Mesenchymal stem cell (in vitro differentiated cells and primary cell): ENCODE measurements around the gene PTPRQ.

Experiments
- DNase-seq: peaks from one replicate; pipeline ENCODE4 v3.0.0-alpha.2; 2013
- H2AFZ ChIP-seq: one replicate; pipeline ENCODE4 v1.6.1; 2013; ENCODE audit warnings: low read depth, mild to moderate bottlenecking, control low read depth, inconsistent platforms, low read length, moderate library complexity
- H2AK5ac ChIP-seq: 2 replicates; pipeline ENCODE4 v1.6.1; 2013; ENCODE audit warnings: low read length, moderate library complexity, mild to moderate bottlenecking, inconsistent platforms; ENCODE audit not compliant: severe bottlenecking
- H2BK120ac ChIP-seq: one replicate; pipeline ENCODE4 v1.6.1; 2013; ENCODE audit warnings: low read depth, mild to moderate bottlenecking, inconsistent platforms, low read length, moderate library complexity
- H2BK12ac ChIP-seq, 2 experiments: one replicate each; pipeline ENCODE4 v1.6.1; 2013; ENCODE audit warnings: inconsistent platforms in 2 of 2, low read length in 2 of 2, mild to moderate bottlenecking in 2 of 2, moderate library complexity in 2 of 2, control low read depth in 1 of 2
- H2BK15ac ChIP-seq: one replicate; pipeline ENCODE4 v1.6.1; 2013; ENCODE audit warnings: mild to moderate bottlenecking, low read depth, inconsistent platforms; ENCODE audit not compliant: poor library complexity, severe bottlenecking
- H2BK5ac ChIP-seq: 2 replicates; pipeline ENCODE4 v1.6.1; 2013; ENCODE audit warnings: low read depth, mild to moderate bottlenecking, low read length, control low read depth, inconsistent platforms; ENCODE audit not compliant: poor library complexity, severe bottlenecking
- H3K14ac ChIP-seq, 2 experiments: one replicate each; pipeline ENCODE4 v1.6.1; 2013; ENCODE audit warnings: inconsistent platforms in 2 of 2, low read length in 2 of 2, control low read depth in 1 of 2, mild to moderate bottlenecking in 1 of 2, moderate library complexity in 1 of 2
- H3K18ac ChIP-seq, 2 experiments: one replicate each; pipeline ENCODE4 v1.6.1; 2013; ENCODE audit warnings: inconsistent platforms in 2 of 2, low read length in 2 of 2, control low read depth in 1 of 2, low read depth in 1 of 2, mild to moderate bottlenecking in 1 of 2
- H3K23ac ChIP-seq, 2 experiments: one replicate each; pipeline ENCODE4 v1.6.1; 2013; ENCODE audit warnings: inconsistent platforms in 2 of 2, low read length in 2 of 2, mild to moderate bottlenecking in 2 of 2, moderate library complexity in 2 of 2, control low read depth in 1 of 2
- H3K27ac ChIP-seq: 2 replicates; pipeline ENCODE4 v1.5.1; 2013; ENCODE audit warnings: mild to moderate bottlenecking, moderate library complexity, low read length, control low read depth, inconsistent platforms; ENCODE audit not compliant: poor library complexity, severe bottlenecking
- H3K27me3 ChIP-seq, 2 experiments: 2 replicates each; pipeline versions ENCODE4 v1.6.1 to v1.7.0; 2013; ENCODE audit warnings: low read length in 2 of 2, mild to moderate bottlenecking in 2 of 2, moderate library complexity in 2 of 2, control low read depth in 1 of 2, inconsistent platforms in 1 of 2; ENCODE audit not compliant: control insufficient read depth in 1 of 2, insufficient read depth in 1 of 2
- H3K36me3 ChIP-seq, 2 experiments: 2 replicates each; pipeline versions ENCODE4 v1.6.1 to v1.7.0; 2013; ENCODE audit warnings: low read length in 2 of 2, control low read depth in 1 of 2, inconsistent platforms in 1 of 2, low read depth in 1 of 2, mild to moderate bottlenecking in 1 of 2; ENCODE audit not compliant: insufficient read depth in 2 of 2, control insufficient read depth in 1 of 2
- H3K4ac ChIP-seq, 2 experiments: one replicate each; pipeline ENCODE4 v1.6.1; 2013; ENCODE audit warnings: inconsistent platforms in 2 of 2, low read length in 2 of 2, mild to moderate bottlenecking in 2 of 2, moderate library complexity in 2 of 2, control low read depth in 1 of 2, low read depth in 1 of 2
- H3K4me1 ChIP-seq: 2 replicates; pipeline ENCODE4 v1.6.1; 2013; ENCODE audit warnings: low read depth, low read length, control low read depth; ENCODE audit not compliant: control insufficient read depth, insufficient read depth
- H3K4me2 ChIP-seq: 2 replicates; pipeline ENCODE4 v1.6.1; 2013; ENCODE audit warnings: low read length, mild to moderate bottlenecking, inconsistent platforms; ENCODE audit not compliant: poor library complexity, severe bottlenecking
- H3K4me3 ChIP-seq, 2 experiments: 2 replicates each; pipeline versions ENCODE4 v1.5.1 to v1.7.0; 2013; ENCODE audit warnings: low read length in 2 of 2, mild to moderate bottlenecking in 2 of 2, control low read depth in 1 of 2, low read depth in 1 of 2; ENCODE audit not compliant: insufficient read depth in 1 of 2
- H3K79me1 ChIP-seq: replicated peaks from 2 replicates; pipeline ENCODE4 v1.6.1; 2013; ENCODE audit warnings: mild to moderate bottlenecking, control low read depth, low read length, inconsistent platforms; ENCODE audit not compliant: poor library complexity, severe bottlenecking
- H3K9ac ChIP-seq: 2 replicates; pipeline ENCODE4 v1.7.0; 2013; ENCODE audit warnings: mild to moderate bottlenecking, low read length, moderate library complexity
- H3K9me3 ChIP-seq: 2 replicates; pipeline ENCODE4 v1.7.0; 2013; ENCODE audit warnings: mild to moderate bottlenecking, low read length; ENCODE audit not compliant: control insufficient read depth
- H4K8ac ChIP-seq: one replicate; pipeline ENCODE4 v1.6.1; 2013; ENCODE audit warnings: inconsistent platforms, mild to moderate bottlenecking, low read length, moderate library complexity
- H4K91ac ChIP-seq: one replicate; pipeline ENCODE4 v1.6.1; 2013; ENCODE audit warnings: mild to moderate bottlenecking, low read length, inconsistent platforms
- WGBS: methylation state at CpG from one replicate; pipeline ENCODE4 v1.1.7; 2013; ENCODE audit warnings: mixed read lengths; 5-methylcytosine and 5-hydroxymethylcytosine counted together

Gene PTPRQ

GRCh38 chr12:80469681-80470080 lies 25.6 kb downstream of the PTPRQ start:
- Histone ChIP-seq H3K79me1 (no peaks in the 10 kb centered on the region), H3K27ac (no peak overlapping the region), H3K4me1 (no peaks in the 10 kb centered on the region), H3K36me3 (no peaks in the 10 kb centered on the region), H3K4me3 (no peak overlapping the region), H4K91ac (no peak overlapping the region), H2BK15ac (no peak overlapping the region), H2AK5ac (no peak overlapping the region), H3K4ac (no peak overlapping the region), H3K14ac (no peak overlapping the region), H4K8ac (no peak overlapping the region), H3K4me2 (no peak overlapping the region), H2BK12ac (no peak overlapping the region), H3K23ac (no peak overlapping the region), H2BK5ac (no peak overlapping the region), H3K9ac (no peak overlapping the region), H3K9me3 (no peaks in the 10 kb centered on the region), H2AFZ (no peak overlapping the region), H3K18ac (no peak overlapping the region), H3K27me3 (no peaks in the 10 kb centered on the region), H2BK120ac (no peak overlapping the region)
- 100% methylated on average over 1 of the region's 1 CpG for WGBS
- DNase-seq: no peak

- H2BK15ac ChIP-seq: no peak overlapping the region
- H3K4me3 ChIP-seq: no peak overlapping the region
- H4K91ac ChIP-seq: no peak overlapping the region
- no peak overlapping the region for H3K14ac ChIP-seq
- no peaks in the 10 kb centered on the region for H3K36me3 ChIP-seq
- no peaks in the 10 kb centered on the region for H3K27me3 ChIP-seq
- no peak overlapping the region for H2BK120ac ChIP-seq
- no peak overlapping the region for H3K4ac ChIP-seq
- no peak overlapping the region for H2AK5ac ChIP-seq
- H3K79me1 ChIP-seq: no peaks in the 10 kb centered on the region
- H3K18ac ChIP-seq: no peak overlapping the region
- DNase-seq: no peak
- H3K23ac ChIP-seq: no peak overlapping the region
- no peaks in the 10 kb centered on the region for H3K4me1 ChIP-seq
- no peak overlapping the region for H3K27ac ChIP-seq
- no peak overlapping the region for H2AFZ ChIP-seq
- H3K9me3 ChIP-seq: no peaks in the 10 kb centered on the region
- H2BK5ac ChIP-seq: no peak overlapping the region
- H4K8ac ChIP-seq: no peak overlapping the region
- 84% methylated on average over 1 of the region's 1 CpG for WGBS
- no peak overlapping the region for H3K4me2 ChIP-seq
- no peak overlapping the region for H2BK12ac ChIP-seq
- no peak overlapping the region for H3K9ac ChIP-seq
Observed at GRCh38 chr12:80470403-80470802, 26.4 kb downstream of the PTPRQ start.

GRCh38 chr12:80472236-80472635 lies 28.2 kb downstream of the PTPRQ start:
- H4K91ac ChIP-seq: no peak overlapping the region
- no peaks in the 10 kb centered on the region for H3K27me3 ChIP-seq
- no peak overlapping the region for H3K4me3 ChIP-seq
- H3K9ac ChIP-seq: no peak overlapping the region
- no peak overlapping the region for H3K4me2 ChIP-seq
- H3K4me1 ChIP-seq: no peaks in the 10 kb centered on the region
- no peak overlapping the region for H2AFZ ChIP-seq
- H2BK120ac ChIP-seq: no peak overlapping the region
- no peak for DNase-seq
- H3K23ac ChIP-seq: no peak overlapping the region
- no peak overlapping the region for H2BK12ac ChIP-seq
- H2AK5ac ChIP-seq: no peak overlapping the region
- H3K27ac ChIP-seq: no peak overlapping the region
- no peak overlapping the region for H3K18ac ChIP-seq
- no peak overlapping the region for H2BK15ac ChIP-seq
- H3K9me3 ChIP-seq: no peaks in the 10 kb centered on the region
- no peak overlapping the region for H3K14ac ChIP-seq
- no peak overlapping the region for H3K4ac ChIP-seq
- H3K79me1 ChIP-seq: no peaks in the 10 kb centered on the region
- no peaks in the 10 kb centered on the region for H3K36me3 ChIP-seq
- no peak overlapping the region for H2BK5ac ChIP-seq
- no peak overlapping the region for H4K8ac ChIP-seq

- no peak overlapping the region for H3K14ac ChIP-seq
- H3K4me3 ChIP-seq: no peak overlapping the region
- no peak overlapping the region for H3K18ac ChIP-seq
- no peak overlapping the region for H2AFZ ChIP-seq
- no peaks in the 10 kb centered on the region for H3K9me3 ChIP-seq
- no peak overlapping the region for H2BK12ac ChIP-seq
- H3K27ac ChIP-seq: no peak overlapping the region
- no peak overlapping the region for H4K91ac ChIP-seq
- H2AK5ac ChIP-seq: no peak overlapping the region
- H2BK5ac ChIP-seq: no peak overlapping the region
- H3K4ac ChIP-seq: no peak overlapping the region
- peak overlapping the region; percentile 26 for H3K9ac ChIP-seq
- H3K79me1 ChIP-seq: no peaks in the 10 kb centered on the region
- no peak overlapping the region for H4K8ac ChIP-seq
- H2BK120ac ChIP-seq: no peak overlapping the region
- H3K4me2 ChIP-seq: no peak overlapping the region
- DNase-seq: peak; percentile 85
- no peaks in the 10 kb centered on the region for H3K4me1 ChIP-seq
- no peaks in the 10 kb centered on the region for H3K36me3 ChIP-seq
- no peak overlapping the region for H2BK15ac ChIP-seq
- no peak overlapping the region for H3K23ac ChIP-seq
- H3K27me3 ChIP-seq: no peaks in the 10 kb centered on the region
- WGBS: no CpG with 5 or more reads among the region's 4 CpGs
Observed at GRCh38 chr12:80472911-80473500, 29.0 kb downstream of the PTPRQ start.
